Myocyte (in vitro differentiated cells): ENCODE measurements around the gene B3GALT6. TPM values are rescaled to one million over a fixed set of nuclear protein-coding genes. Genes with fewer than 3 reads are reported as not detected.

ENCODE experiments used
- DNase-seq: peaks from one replicate; pipeline ENCODE4 v3.0.0-alpha.2; 2012; ENCODE audit warnings: low read depth
- total RNA-seq: library from RNA; depleted of rRNA; stranded (reverse); fragments of >200 nt; gene quantifications from 2 replicates; pipeline ENCODE4 v1.2.3, GENCODE V29; 2014

Gene B3GALT6
- total RNA-seq, 1 donor from 2014 or later = 61.8 TPM

DNA sequence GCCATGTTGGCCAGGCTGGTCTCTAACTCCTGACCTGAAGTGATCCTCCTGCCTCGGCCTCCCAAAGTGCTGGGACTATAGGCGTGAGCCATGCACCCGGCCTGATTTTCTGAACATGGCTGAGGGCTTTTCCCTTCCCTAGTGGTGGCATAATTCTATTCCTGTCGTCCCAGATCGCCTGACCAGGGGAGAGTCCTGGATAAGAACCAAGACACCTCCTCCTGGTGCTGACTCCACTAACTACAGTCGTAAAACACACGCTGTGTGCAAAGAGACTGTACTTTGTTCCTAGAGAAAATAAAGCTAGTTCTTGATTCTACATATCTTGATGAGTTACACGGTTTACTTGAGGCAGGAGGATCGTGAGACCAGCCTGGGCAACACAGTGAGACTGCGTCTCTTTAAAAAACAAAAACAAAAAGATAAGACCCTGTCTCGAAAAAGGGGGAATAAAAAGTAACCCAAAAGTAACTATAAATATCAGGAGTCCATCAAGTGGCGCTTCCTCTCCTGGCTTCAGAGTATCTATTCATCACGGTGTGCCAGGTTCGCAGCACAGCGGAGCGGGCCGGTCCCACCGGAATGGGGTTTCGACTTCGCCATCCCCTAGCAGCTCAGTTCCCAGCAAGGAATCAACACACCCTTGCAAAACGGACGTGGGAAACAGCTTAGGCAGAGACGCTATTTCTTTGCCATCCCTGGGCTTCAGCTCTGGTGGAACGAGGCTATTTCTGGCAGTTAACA lies 1.2 kb upstream of the B3GALT6 start:
- DNase-seq = peak; percentile 78

DNA sequence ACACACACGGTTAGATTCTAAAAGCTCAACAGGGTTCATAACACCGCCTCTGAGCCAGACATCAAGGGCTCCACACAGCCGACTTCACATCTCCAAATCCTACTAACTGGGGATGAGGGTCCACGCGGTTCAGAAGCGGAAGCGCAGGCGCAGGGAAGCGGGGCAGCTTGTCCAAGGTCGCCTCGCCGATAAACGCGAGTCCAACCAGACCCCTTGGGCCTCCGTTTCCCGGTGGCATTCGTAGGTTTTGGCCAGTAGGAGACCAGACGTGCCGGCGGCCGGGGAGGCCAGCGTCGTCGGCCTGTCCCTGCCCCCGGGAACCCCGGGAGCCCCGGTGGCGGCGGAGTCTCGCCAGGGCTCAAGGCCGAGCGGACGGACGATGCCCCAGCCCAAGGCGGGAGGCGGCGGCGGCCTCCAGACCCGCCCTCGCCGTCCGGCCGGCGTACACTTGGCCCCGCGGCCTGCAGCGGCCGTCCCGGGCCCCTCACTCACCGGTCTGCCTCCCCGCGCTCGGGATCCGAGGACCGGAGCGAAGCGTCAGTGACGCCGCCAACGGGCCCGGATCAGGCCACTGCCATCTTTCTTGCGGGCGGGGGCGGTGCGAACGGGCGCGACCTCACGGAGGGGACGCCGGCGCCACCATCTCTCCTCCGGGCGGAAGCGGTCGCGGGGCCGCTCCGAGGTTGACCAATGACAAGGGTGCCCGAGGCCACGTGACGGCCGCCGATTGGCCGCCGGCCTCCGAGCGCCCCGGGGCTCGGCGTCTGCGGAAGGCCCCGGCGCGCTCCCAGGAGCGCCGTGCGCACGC lies 433 bp upstream of the B3GALT6 start, which contains the start of gene SDF4:
SDF4 (minus strand) TSS at position 602 of the 808 bp plus-strand sequence. CDS start 3,229 bp downstream, outside the sequence.
- peak; percentile 96 for DNase-seq

DNA sequence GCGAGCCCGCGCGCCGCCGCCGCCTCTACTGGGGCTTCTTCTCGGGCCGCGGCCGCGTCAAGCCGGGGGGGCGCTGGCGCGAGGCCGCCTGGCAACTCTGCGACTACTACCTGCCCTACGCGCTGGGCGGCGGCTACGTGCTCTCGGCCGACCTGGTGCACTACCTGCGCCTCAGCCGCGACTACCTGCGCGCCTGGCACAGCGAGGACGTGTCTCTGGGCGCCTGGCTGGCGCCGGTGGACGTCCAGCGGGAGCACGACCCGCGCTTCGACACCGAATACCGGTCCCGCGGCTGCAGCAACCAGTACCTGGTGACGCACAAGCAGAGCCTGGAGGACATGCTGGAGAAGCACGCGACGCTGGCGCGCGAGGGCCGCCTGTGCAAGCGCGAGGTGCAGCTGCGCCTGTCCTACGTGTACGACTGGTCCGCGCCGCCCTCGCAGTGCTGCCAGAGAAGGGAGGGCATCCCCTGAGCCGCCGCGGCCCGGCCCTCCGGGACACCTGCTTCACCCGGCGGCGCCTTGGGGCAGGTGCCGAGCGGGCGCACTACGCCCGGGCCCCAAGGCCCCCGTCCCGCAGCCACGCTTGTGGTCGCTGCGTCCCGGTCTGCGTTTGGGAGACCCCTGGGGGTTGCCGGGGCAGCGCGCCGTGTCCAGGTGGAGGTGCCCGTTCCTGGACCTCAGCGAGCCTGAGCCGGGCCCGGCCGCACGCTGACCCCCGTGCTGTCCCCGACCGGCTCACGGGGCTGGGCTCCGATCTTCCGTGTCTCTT lies 944 bp downstream of the B3GALT6 start:
- DNase-seq = no peak

DNA sequence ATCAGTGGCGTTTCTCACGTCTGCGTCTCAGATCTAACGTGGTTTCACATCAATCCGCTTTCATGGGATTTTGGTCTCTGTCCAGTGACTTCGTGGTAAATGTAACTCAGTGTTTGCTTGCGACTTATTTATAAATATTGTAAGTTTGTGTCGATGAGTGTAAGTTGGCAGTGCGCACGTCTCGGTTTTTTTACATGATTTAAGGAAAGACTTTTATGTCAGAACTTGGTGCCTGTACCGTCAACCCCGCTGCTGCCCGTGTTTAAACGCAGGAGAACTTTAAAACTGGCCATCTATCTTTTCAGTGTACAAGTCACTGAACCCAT lies 1.5 kb downstream of the B3GALT6 start:
- DNase-seq = no peak

DNA sequence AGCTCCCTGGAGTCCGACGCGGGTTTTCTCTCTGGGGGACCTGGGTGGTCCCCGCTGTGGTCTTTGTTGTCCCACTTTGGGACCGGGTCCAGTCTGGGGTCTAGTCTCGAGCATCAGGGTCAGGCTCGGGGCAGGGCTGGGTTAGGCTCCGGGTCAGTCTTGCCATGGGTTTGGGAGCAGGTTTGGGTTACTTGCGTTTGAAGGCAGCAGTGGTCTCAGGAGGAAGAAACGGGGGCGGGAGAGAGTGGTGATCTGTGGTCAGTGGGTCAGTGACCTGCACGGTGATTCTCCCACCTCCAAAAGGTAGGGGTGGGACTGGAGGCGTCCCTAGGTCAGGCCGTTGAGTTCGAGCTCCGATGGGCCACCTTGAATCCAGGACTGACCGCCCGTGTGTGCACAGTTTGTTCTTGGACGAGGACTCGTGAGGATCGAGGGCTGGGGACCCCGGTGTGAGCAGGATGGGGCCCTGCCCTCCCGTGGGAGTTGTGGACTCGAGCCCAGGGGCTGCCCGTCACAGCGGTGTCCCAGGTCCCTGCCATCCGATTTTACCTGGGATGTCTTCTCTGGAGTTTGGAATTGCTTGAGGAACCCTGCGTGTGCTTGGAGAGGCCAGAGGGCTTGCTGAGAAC lies 2.3 kb downstream of the B3GALT6 start:
- DNase-seq = no peak

DNA sequence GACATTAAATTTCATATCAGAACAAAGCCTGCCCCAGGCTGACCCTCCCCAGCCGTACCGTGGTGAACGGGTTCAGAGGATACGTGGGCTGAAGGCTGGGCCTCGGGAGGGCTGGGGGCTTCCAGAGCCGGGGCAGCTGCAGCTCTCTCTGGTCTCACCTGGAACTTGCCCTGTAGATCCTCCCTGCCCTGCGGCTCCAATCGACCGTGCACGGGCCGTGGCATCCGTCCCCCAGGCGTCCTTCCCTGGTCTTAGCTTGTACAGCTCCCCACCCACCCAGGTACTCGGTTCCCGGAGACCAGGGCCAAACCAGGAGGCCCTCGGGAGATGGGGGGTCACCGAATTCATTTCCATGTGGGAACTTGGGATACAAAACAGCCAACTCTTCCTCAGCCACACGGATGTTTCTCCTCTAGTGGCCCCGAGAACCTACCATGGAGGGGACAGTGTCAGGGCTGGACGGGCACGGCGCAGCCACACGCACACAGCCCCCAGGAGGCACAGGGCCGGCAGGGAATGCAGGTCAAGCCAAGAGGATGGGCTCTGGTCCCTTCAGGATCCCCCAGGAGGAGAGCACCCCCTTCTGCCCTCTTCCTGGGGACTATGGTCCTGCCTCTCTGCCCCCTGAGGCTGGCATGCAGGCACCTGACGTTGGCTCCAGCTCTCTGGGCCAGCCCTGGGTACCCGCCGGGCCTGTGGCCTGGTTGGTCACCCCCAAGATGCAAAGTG lies 3.1 kb downstream of the B3GALT6 start:
- no peak for DNase-seq

DNA sequence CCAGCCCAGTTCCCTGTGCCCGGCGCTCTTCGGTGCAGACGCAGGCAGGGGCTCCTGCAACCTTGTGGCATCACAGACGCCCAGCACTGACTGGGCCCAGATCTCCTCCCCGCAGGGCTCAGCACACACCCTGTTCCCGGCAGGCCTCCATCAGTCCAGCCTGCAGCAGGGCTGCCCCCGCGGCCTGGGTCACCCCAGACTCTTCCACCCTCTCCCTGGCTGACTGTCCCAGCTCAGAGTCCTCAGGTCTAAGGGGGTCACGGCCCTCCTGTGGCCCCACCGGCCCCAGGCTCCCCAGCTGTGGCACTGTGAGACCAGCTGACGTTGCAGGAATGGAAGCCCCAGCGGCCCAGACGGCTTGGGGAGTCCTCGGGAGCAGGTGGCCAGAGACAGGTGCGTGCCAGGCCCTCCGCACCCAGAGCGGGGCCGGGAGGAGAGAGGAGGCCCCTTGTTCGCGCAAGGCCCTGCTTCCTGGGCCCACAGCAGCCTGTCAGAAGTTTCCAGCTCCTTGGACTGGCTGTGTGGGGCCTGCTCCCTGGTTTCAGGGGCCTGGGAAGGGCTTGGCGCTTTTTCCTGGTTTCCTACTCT lies 4.2 kb downstream of the B3GALT6 start:
- peak; percentile 62 for DNase-seq

DNA sequence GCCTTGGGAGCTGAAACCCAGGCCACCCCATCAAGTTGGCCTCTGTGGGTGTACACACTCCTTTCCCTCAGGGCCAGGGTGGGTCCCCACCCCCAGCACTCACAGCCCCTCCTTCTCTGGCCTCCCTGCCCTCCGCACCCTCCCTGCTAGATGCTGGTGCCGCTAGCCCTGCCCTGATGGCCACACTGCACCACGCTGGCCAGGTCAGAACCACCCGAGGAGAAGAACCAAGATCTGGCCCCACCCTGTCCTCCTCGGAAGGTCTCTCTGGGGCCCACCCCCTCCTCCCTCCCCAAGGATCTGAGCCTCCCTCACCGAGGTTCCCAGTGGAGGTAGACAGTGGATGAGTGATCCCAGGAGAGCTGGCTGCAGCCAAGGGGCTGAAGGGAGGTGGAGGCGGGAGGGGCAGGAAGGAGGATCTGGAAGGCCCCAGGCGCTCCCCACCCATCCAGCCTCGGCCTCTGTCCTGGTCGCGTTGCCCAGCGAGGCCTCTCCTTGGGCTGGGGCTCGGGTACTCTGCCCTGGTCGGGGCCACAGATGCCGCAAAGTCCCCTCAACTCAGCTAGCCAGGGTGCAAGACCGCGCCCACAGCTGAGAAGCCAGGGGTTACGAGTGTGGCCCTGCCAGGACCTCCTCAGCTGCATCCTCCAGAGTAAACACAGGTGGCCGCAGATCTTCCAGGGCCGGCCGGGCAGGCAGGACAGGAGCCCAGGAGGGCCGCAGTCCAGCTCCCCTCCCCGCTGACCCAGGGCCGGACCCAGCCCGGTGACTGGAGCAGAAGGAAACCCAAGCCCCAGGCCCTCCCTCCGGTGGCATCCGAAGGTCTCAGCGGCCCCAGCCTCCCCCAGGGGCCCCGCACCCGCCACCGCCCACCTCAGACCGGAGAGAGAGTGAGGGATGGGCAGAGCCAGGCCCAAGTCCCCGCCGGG lies 5.2 kb downstream of the B3GALT6 start:
- no peak for DNase-seq

DNA sequence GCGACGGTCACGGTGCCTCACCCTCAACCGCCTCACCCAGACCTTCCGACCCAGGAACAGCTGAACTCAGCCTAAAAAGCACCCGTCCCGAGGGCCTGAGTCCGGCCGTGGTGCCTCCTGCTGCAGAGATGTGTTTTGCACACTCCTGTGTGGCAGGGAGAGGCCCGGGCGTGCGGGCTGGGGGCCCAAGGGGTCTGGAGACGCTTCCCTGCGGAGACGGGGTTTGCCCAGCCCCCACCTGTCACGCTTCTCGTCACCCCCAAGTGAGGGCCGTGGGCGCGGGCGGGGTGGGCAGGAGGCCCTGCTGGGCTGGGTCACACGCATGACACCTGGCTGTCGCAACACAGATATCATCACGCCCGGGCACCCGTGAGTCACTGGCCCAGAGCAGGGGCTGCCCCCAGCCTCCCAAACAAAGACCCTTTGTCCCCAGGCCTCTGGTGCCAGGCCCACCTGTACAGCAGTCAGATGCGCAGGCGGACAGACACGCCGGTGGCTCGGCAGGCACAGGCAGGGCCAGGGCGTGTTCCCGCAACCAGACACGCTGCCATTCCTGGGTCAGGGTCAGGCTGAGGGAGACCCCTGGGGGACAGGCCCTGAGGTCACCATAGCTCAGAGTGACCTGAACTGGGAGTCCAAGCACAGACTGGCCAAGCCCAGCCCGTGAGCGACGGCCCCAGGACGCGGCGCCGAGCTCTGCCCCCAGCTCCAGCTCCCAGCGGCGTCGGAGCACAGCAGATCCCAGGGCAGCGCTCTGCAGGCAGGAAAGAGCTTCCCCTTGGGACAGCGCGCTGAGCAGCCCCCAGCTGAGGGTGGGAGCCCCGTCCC lies 6.1 kb downstream of the B3GALT6 start:
- DNase-seq = no peak

DNA sequence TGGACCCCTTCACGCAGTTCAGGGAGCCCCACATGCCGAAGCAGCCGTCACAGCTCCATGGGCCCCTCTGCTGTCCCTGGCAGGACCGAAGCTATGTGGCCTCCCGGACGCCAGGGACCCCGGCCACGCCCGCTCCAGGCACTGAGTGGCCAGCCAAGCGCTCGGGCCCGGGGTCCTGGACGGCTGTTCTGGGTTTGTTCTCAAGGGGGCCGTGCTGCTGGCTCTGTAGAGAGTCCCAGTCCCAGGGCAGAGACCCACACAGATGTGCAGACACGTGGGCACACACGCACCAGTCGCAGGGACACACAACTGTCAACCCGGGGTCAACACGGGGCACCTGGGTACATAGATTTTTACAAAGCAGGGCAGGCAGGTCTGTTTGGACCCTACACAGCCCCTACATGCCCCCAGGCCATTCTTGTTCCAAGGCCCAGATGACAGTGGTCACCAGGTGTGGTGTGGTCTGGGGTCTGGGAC lies 6.7 kb downstream of the B3GALT6 start:
- DNase-seq = no peak

DNA sequence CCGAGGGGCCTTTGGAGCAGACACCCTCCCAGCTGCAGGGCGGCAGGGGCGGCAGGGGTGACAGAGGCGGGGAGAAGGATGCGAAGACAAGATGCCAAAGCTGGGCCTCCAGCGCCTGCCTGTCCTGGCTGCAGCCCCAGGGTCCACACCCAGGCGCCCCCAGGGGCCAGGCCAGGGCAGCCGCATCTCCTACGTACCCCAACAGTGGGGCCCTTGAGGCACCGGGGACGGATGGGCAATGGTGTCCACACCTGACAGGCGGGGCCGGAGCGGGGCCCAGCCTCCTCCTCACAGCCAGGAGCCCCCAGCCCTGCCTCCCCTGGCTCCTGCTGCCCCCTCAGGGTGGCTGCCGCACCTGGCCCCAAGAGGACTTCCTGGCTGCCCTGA lies 7.2 kb downstream of the B3GALT6 start:
- DNase-seq = no peak

DNA sequence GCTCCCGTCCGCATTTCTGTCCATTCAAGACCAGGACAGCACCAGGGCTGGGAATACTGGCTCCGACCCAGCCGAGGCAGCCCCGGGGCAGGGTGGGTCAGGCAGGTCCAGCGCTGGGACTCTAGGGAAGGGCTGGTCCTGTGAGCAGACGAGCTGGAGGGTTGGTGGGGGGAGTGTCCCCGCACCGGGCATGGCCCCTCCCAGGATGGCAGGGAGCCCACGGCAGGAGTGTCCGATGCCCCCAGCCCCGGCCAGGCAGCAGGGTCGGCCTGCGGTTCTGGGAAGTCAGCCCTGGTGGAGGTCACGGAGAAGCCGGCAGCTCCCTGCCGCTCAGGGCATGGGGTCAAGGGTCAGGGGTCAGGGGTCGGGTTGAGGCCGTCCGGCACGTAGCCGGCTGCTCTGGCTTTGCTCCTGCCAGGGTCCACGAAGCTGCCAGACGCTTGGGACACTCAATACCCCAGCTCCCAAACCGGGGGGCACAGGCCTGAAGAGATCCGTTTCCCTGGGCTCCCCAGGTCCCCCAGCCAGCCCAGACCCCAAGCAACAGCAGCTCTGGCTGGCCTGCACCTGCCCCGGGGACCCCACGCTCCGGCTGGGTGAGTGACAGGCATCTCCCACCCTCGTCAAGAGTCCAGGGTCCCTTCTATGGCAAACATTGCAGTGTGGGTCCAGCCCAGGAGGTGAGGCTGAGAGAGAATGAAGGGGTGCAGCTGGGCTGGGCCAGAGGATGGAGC lies 7.7 kb downstream of the B3GALT6 start:
- DNase-seq = no peak

DNA sequence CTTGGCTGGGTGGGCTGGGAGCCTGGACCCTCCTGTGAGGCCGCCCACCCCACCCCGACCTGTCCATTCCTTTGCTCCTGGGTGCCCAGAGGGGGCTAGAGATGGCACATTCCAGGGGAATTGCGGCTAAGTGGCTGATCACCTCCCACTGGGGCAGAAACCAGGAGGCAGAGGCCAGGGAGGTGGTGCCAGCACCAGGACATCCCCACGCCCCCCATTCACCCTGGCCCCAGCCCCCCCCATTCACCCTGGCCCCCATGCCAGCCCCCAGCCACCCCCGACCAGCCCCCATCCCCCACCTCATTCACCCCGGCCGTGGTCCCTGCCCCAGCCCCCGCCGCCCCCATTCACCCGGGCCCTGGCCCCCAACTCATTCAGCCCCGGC lies 8.3 kb downstream of the B3GALT6 start:
- no peak for DNase-seq

DNA sequence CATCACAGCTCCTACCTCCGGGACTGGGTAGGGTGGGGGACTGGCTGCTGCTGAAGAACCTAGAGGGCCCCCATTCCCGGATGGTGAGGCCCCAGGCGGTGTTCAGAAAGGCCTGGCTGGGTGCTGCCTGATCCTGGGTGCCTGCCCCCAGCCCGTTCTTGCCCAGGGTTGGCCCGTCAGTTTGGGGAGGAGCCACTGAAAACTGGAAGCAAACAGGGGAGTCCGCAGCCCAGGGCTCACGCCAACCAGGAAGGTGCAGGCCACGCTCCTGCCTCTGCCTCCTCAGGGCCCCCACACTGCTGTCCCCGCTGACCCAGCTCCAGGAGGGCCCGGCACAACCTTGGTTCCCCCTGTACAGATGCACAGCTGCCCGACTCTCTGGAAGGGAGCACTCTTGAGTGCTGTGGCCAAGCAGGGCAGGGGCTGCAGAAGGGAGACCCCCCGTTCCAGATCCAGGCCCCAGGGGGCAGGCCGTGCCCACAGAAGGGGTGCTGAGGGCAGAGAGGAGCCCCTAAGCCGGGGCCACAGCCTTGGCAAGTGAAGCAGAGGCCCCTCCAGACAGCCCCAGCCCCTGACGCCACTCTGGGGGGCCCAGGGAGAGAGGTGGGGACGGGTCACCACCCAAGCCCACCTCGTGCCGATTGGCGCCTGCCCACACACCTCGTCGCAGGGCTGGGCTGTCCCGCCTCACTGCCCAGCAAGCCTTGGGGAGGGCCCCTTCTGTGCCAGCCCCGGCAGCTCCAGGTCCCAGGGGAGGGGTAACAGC lies 9.0 kb downstream of the B3GALT6 start:
- no peak for DNase-seq

DNA sequence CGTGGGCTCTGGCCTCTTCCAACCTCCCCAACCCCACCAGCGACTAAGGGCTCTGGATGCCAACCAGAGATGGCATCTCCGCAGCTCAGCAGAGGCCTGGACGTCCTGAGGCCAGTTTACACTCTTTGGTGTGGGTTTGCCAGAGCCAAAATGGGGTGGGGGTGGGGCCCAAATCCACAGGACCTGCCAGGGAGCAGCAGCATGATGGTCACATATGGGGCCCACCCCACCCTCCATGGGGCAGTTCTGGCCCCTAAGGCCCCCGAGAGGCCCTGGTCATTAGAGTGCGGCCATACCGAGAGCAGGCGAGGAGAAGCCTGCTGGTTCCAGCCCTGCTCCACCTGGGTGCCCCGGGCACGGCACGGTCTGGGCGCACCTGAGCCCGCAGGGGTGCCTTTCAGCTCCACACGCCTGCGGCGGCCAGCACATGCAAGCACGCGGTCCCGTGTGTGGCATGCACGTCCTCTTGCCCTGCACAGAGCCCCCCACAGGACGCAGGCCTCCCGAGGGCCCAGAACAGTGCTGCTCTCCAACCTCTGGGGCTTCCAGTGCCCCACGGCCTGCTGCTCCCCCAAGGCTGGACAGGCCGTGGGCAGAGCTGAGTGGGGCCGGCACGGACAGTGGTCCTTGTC lies 9.7 kb downstream of the B3GALT6 start:
- DNase-seq = no peak
